GM12875 (cell line): ENCODE data around the gene FCRL3.

Experiments used
- H3K4me3 ChIP-seq: one replicate; pipeline ENCODE4 v1.5.1; 2011; ENCODE audit warnings: low read depth, low read length, control low read depth
- CTCF ChIP-seq: IDR thresholded peaks from 2 replicates; pipeline ENCODE4 v1.5.1; 2011; ENCODE audit warnings: low read depth, mild to moderate bottlenecking, control low read depth, inconsistent platforms, low read length, moderate library complexity, borderline replicate concordance; ENCODE audit not compliant: insufficient read depth

The FCRL3 gene

GRCh38 chr1:157682710-157683437 lies 17.7 kb downstream of the FCRL3 start:
- H3K4me3 ChIP-seq, result no peak overlapping the region
- TF ChIP-seq CTCF, result no peak

GRCh38 chr1:157678721-157679120 lies 21.8 kb downstream of the FCRL3 start:
- no peak for TF ChIP-seq CTCF
- H3K4me3 ChIP-seq, result no peak overlapping the region

- H3K4me3 ChIP-seq, result no peak overlapping the region
- TF ChIP-seq CTCF, result no peak
Measured at GRCh38 chr1:157673008-157673407, 27.6 kb downstream of the FCRL3 start.

- TF ChIP-seq CTCF, result no peak
- H3K4me3 ChIP-seq, result no peak overlapping the region
Measured at GRCh38 chr1:157671895-157672294, 28.7 kb downstream of the FCRL3 start.

GRCh38 chr1:157659576-157660247 lies 40.9 kb downstream of the FCRL3 start:
- TF ChIP-seq CTCF, result no peak
- H3K4me3 ChIP-seq, result no peak overlapping the region

GRCh38 chr1:157658571-157658970 lies 42.0 kb downstream of the FCRL3 start:
- TF ChIP-seq CTCF, result no peak
- no peak overlapping the region for H3K4me3 ChIP-seq

GRCh38 chr1:157653494-157653873 lies 47.1 kb downstream of the FCRL3 start:
- H3K4me3 ChIP-seq, result no peak overlapping the region
- TF ChIP-seq CTCF, result no peak
